SK-N-MC (cell line): Measurements from ENCODE around the gene CDC16.

Experiments used
- DNase-seq: peaks from one replicate; pipeline ENCODE4 v3.0.0-alpha.2; 2011; ENCODE audit warnings: low read depth, low spot score
- H3K27ac ChIP-seq: fragments of 200-600 bp; sonication (generic); 2 replicates; pipeline ENCODE4 v1.5.1; 2016; ENCODE audit warnings: mixed run types
- H3K36me3 ChIP-seq: fragments of 200-600 bp; sonication (generic); 2 replicates; pipeline ENCODE4 v1.6.1; 2017; ENCODE audit warnings: antibody characterized with exemption, low read length, mixed read lengths; ENCODE audit not compliant: insufficient read depth
- H3K4me3 ChIP-seq: fragments of 200-600 bp; sonication (generic); 2 replicates; pipeline ENCODE4 v1.5.1; 2016
- H3K9ac ChIP-seq: fragments of 200-600 bp; sonication (generic); 2 replicates; pipeline ENCODE4 v1.8.0; 2017; ENCODE audit warnings: mixed run types, mixed read lengths; ENCODE audit not compliant: insufficient read length
- H3K9me3 ChIP-seq: fragments of 200-600 bp; sonication (generic); 2 replicates; pipeline ENCODE4 v1.6.1; 2017; ENCODE audit warnings: low read depth, mild to moderate bottlenecking, antibody characterized with exemption, low read length, moderate library complexity, mixed read lengths
- EZH2 ChIP-seq: fragments of 200-600 bp; sonication (generic); IDR thresholded peaks from one replicate; pipeline ENCODE4 v1.6.1; 2017; ENCODE audit warnings: antibody characterized with exemption
- FOXP2 ChIP-seq: optimal IDR thresholded peaks from 2 replicates; pipeline ENCODE3; 2011; ENCODE audit warnings: mild to moderate bottlenecking, moderate library complexity; ENCODE audit not compliant: insufficient read depth; ENCODE audit errors: extremely low read length, control extremely low read depth
- POLR2AphosphoS5 ChIP-seq: IDR thresholded peaks from 2 replicates; pipeline ENCODE4 v1.6.1; 2012; ENCODE audit warnings: mild to moderate bottlenecking, low read depth, low read length, borderline replicate concordance

CDC16 gene

GRCh38 chr13:114288157-114288591, 53.5 kb downstream of the CDC16 start:
- no peaks in the 10 kb centered on the region for H3K9me3 ChIP-seq
- H3K27ac ChIP-seq: no peak overlapping the region
- peaks cover 70% of the 10 kb centered on the region for H3K36me3 ChIP-seq
- DNase-seq: no peak
- H3K4me3 ChIP-seq: no peak overlapping the region
- H3K9ac ChIP-seq: no peak overlapping the region
- TF ChIP-seq FOXP2 (no peak), POLR2AphosphoS5 (no peak), EZH2 (no peak)

- no peaks in the 10 kb centered on the region for H3K9me3 ChIP-seq
- no peak for TF ChIP-seq EZH2
- TF ChIP-seq POLR2AphosphoS5: no peak
- no peak for TF ChIP-seq FOXP2
- no peak overlapping the region for H3K9ac ChIP-seq
- peaks cover 35% of the 10 kb centered on the region for H3K36me3 ChIP-seq
- no peak overlapping the region for H3K4me3 ChIP-seq
- no peak overlapping the region for H3K27ac ChIP-seq
- DNase-seq: no peak
These were observed 61.8 kb downstream of the CDC16 start for GRCh38 chr13:114296448-114296847.

GRCh38 chr13:114296902-114297301, 62.2 kb downstream of the CDC16 start:
- H3K36me3 ChIP-seq: peaks cover 35% of the 10 kb centered on the region
- H3K9ac ChIP-seq: no peak overlapping the region
- no peak for DNase-seq
- no peaks in the 10 kb centered on the region for H3K9me3 ChIP-seq
- H3K27ac ChIP-seq: no peak overlapping the region
- H3K4me3 ChIP-seq: no peak overlapping the region
- TF ChIP-seq EZH2 (no peak), POLR2AphosphoS5 (no peak), FOXP2 (no peak)

GRCh38 chr13:114298866-114299265, 64.2 kb downstream of the CDC16 start:
- Histone ChIP-seq H3K4me3 (no peak overlapping the region), H3K9ac (no peak overlapping the region), H3K9me3 (no peaks in the 10 kb centered on the region), H3K27ac (no peak overlapping the region), H3K36me3 (peaks cover 40% of the 10 kb centered on the region)
- no peak for DNase-seq
- no peak for TF ChIP-seq POLR2AphosphoS5
- no peak for TF ChIP-seq EZH2
- no peak for TF ChIP-seq FOXP2

GRCh38 chr13:114299604-114300305, 65.1 kb downstream of the CDC16 start:
- Histone ChIP-seq H3K4me3 (no peak overlapping the region), H3K36me3 (peaks cover 49% of the 10 kb centered on the region), H3K9me3 (no peaks in the 10 kb centered on the region), H3K9ac (no peak overlapping the region), H3K27ac (no peak overlapping the region)
- DNase-seq: no peak
- no peak for TF ChIP-seq FOXP2
- TF ChIP-seq POLR2AphosphoS5: no peak
- no peak for TF ChIP-seq EZH2

GRCh38 chr13:114303700-114304327, 69.1 kb downstream of the CDC16 start:
- no peak for DNase-seq
- Histone ChIP-seq H3K4me3 (no peak overlapping the region), H3K9me3 (no peaks in the 10 kb centered on the region), H3K27ac (no peak overlapping the region), H3K36me3 (peaks cover 55% of the 10 kb centered on the region), H3K9ac (no peak overlapping the region)
- no peak for TF ChIP-seq FOXP2

- Histone ChIP-seq H3K9ac (no peak overlapping the region), H3K27ac (no peak overlapping the region), H3K9me3 (no peaks in the 10 kb centered on the region), H3K36me3 (peaks cover 48% of the 10 kb centered on the region; the same call in 1 of the 2 replicates), H3K4me3 (no peak overlapping the region)
- TF ChIP-seq POLR2AphosphoS5 (no peak), EZH2 (no peak), FOXP2 (no peak)
- no peak for DNase-seq
These were observed 69.8 kb downstream of the CDC16 start for GRCh38 chr13:114304346-114305034.

GRCh38 chr13:114309086-114309485, 74.4 kb downstream of the CDC16 start:
- Histone ChIP-seq H3K9ac (no peak overlapping the region), H3K36me3 (peaks cover 19% of the 10 kb centered on the region; the same call in 1 of the 2 replicates), H3K4me3 (no peak overlapping the region), H3K27ac (no peak overlapping the region), H3K9me3 (no peaks in the 10 kb centered on the region)
- DNase-seq: no peak
- no peak for TF ChIP-seq EZH2
- no peak for TF ChIP-seq POLR2AphosphoS5
- TF ChIP-seq FOXP2: no peak
